ENCODE data around the gene IGSF21. TPM values are rescaled to one million over a fixed set of nuclear protein-coding genes. Genes with fewer than 3 reads are reported as not detected.

Gene IGSF21
- total and polyA plus RNA-seq, 2 of the 8 experiments (the other 6 are each of a cell fraction or from before 2014, with no cell fraction given) = 22.5 to 28.5 TPM

DNA sequence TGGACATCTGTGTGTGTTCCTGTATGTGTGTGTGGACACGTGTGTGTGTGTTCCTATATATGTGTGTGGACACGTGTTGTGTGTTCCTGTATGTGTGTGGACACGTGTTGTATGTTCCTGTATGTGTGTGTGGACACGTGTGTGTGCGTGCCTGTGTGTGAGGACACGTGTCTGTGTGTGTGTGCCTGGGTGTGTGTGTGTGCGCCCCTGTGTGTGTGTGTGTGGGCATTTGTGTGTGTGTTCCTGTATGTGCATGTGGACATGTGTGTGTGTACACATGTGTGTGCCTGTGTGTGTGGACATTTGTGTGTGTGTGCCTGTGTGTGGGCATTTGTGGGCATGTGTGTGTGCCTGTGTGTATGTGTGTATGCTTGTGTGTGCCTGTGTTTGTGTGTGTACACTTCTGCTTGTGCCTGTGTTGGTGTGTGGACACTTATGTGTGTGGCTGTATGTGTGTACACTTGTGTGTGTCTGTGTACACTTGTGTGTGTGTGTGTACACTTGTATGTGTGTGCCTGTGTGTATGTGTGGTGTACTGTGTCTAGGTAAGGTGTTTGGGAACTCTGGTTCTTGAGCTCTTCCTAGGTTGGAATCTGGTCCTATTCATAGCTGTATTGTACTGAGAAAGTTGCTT is 3.7 kb upstream of the IGSF21 start:
- H3K4me3 ChIP-seq (ENCODE audit: extremely low read depth in 1 of 4, insufficient read depth in 2 of 4, low read depth in 3 of 4, low read length in 4 of 4) = no peak overlapping the region
- FAIRE-seq = no peak

More for the DNA sequence above, 3.7 kb upstream of the IGSF21 start:
- H3K9me3 ChIP-seq (ENCODE audit: insufficient read depth in 2 of 2, low read depth in 1 of 2, low read length in 1 of 2) = no peaks in the 10 kb centered on the region
- peak overlapping the region; percentile 98 for H2BK15ac ChIP-seq (ENCODE audit: low read length)
- peaks cover 4% of the 10 kb centered on the region; the same call in 1 of the 2 replicates for H3K79me1 ChIP-seq (ENCODE audit: low read depth, low read length)
- no peak overlapping the region for H3K4ac ChIP-seq (replicated peaks; ENCODE audit: insufficient read length, low read depth, low read length)
- H3K23ac ChIP-seq (ENCODE audit: insufficient read length) = no peak overlapping the region
- no peak overlapping the region for H3K18ac ChIP-seq (ENCODE audit: extremely low read depth, low read length)
- DNase-seq (ENCODE audit: low read depth in 1 of 2, low spot score in 2 of 2) = no peak
- H3K27me3 ChIP-seq (replicated peaks in 1 of 4; ENCODE audit: control insufficient read depth in 3 of 4, extremely low read depth in 1 of 4, insufficient read depth in 3 of 4, low read length in 3 of 4) = peaks cover 5 to 33% (median 25%) of the 10 kb centered on the region in 4 experiments
- H4K8ac ChIP-seq (ENCODE audit: extremely low read depth, insufficient read depth, low read length) = no peak overlapping the region
- 80% methylated on average over 7 of the region's 7 CpGs; no CpG with 5 or more reads in 1 of the 2 experiments for WGBS, 2 experiments (ENCODE audit: extremely low coverage in 1 of 2, insufficient coverage in 1 of 2, insufficient read length in 1 of 2, insufficient replicate concordance in 2 of 2, low coverage in 1 of 2, low lambda C conversion rate in 2 of 2, missing lambda C conversion rate in 1 of 2)
- H2AFZ ChIP-seq (ENCODE audit: low read length) = no peak overlapping the region
- H2BK5ac ChIP-seq (ENCODE audit: low read depth, low read length) = no peak overlapping the region; the same call in 1 of the 2 replicates
- H2BK20ac ChIP-seq (ENCODE audit: low read length) = no peak overlapping the region
- H3K36me3 ChIP-seq (ENCODE audit: control insufficient read depth in 2 of 4, insufficient read depth in 4 of 4, low read length in 3 of 4) = no peaks in the 10 kb centered on the region
- H3K56ac ChIP-seq (replicated peaks; ENCODE audit: insufficient read length, low read depth, low read length) = no peak overlapping the region
- TF ChIP-seq SUZ12 (IDR thresholded peaks at IDR 0.05; ENCODE audit: low read length) (no peak), GABPA (IDR thresholded peaks at IDR 0.05; ENCODE audit: borderline replicate concordance, insufficient read depth, low read length) (no peak), BCL11A (IDR thresholded peaks at IDR 0.05; ENCODE audit: low read depth in 2 of 2, low read length in 2 of 2) (no peak), SP2 (IDR thresholded peaks at IDR 0.05; ENCODE audit: low read length) (no peak), YY1 (IDR thresholded peaks at IDR 0.05; ENCODE audit: low read depth, low read length) (no peak)
- TF ChIP-seq, protein P1, sequence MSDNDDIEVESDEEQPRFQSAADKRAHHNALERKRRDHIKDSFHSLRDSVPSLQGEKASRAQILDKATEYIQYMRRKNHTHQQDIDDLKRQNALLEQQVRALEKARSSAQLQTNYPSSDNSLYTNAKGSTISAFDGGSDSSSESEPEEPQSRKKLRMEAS (IDR thresholded peaks at IDR 0.05) = no peak
- H4K20me1 ChIP-seq (replicated peaks in 1 of 2; ENCODE audit: control insufficient read depth in 1 of 2, insufficient read depth in 2 of 2, low read length in 2 of 2) = peaks cover 0 to 14% of the 10 kb centered on the region in 2 experiments
- ChIA-PET POLR2A (ENCODE audit: partially characterized antibody) (interaction anchor here (1.8 kb wide), 1 partner anchor 13 kb away, joined by 6 read pairs; no protein-coding TSS in a partner anchor), CTCF (ENCODE audit: partially characterized antibody) (interaction anchor here (1.7 to 2.6 kb wide), 2 partner anchors 119 to 180 kb away, joined by 7 to 16 read pairs; no protein-coding TSS in a partner anchor)
- peak overlapping the region; percentile 49 for H2AK5ac ChIP-seq (ENCODE audit: low read depth, low read length)
- H3K9ac ChIP-seq (replicated peaks in 1 of 4; ENCODE audit: extremely low read depth in 1 of 4, low read depth in 3 of 4, low read length in 3 of 4) = no peak overlapping the region
- peaks cover 17% of the 10 kb centered on the region for H3K23me2 ChIP-seq (ENCODE audit: low read depth, low read length)
- H3K27ac ChIP-seq (ENCODE audit: low read depth, low read length) = no peak overlapping the region
- no peak overlapping the region for H3K14ac ChIP-seq (ENCODE audit: insufficient read length)
- H4K5ac ChIP-seq (ENCODE audit: insufficient read length, low read depth, low read length) = no peak overlapping the region
- H3K4me2 ChIP-seq (ENCODE audit: insufficient read depth in 1 of 2, low read depth in 2 of 2, low read length in 2 of 2) = no peak overlapping the region
- peak overlapping the region; percentile 65 for H4K91ac ChIP-seq (replicated peaks; ENCODE audit: insufficient read length, low read length)
- peaks cover 0 to 4% of the 10 kb centered on the region in 2 experiments; a peak in 1 of 4 replicates for H3K79me2 ChIP-seq (ENCODE audit: control insufficient read depth in 1 of 2, insufficient read depth in 2 of 2, low read length in 2 of 2)
- no peak overlapping the region for H2BK120ac ChIP-seq (replicated peaks; ENCODE audit: low read depth, low read length)
- H2BK12ac ChIP-seq (ENCODE audit: low read depth, low read length) = peak overlapping the region; percentile 94; the same call in 1 of the 2 replicates
- peaks cover 13 to 19% (median 16%) of the 10 kb centered on the region in 4 experiments for H3K4me1 ChIP-seq (replicated peaks in 1 of 4; ENCODE audit: control insufficient read depth in 3 of 4, insufficient read depth in 4 of 4, low read length in 3 of 4)
